Prostate gland (tissue), 2 donors: ENCODE measurements around the gene HECW1. TPM values are rescaled to one million over a fixed set of nuclear protein-coding genes. Genes with fewer than 3 reads are reported as not detected.

Source experiments
- DNase-seq: peaks from one replicate; pipeline ENCODE4 v3.0.0-alpha.2; 2019; ENCODE audit warnings: low spot score
- H3K27ac ChIP-seq, 2 donors: fragments of 200-600 bp; sonication (generic); 2 replicates each; pipeline ENCODE4 v1.5.1; 2017 to 2019
- H3K27me3 ChIP-seq: fragments of 200-600 bp; sonication (generic); replicated peaks from 2 replicates; pipeline ENCODE4 v1.5.1; 2019; ENCODE audit not compliant: insufficient read depth
- H3K36me3 ChIP-seq, 2 donors: fragments of 200-600 bp; sonication (generic); 1 replicate in 1 of 2; 2 replicates in 1 of 2; pipeline versions ENCODE4 v1.5.1 to v1.8.1; 2017 to 2019
- H3K4me1 ChIP-seq: fragments of 200-600 bp; sonication (generic); replicated peaks from 2 replicates; pipeline ENCODE4 v1.5.1; 2019
- H3K4me3 ChIP-seq, 2 donors: fragments of 200-600 bp; sonication (generic); 2 replicates each; pipeline ENCODE4 v1.5.1; 2017 to 2019
- H3K9me3 ChIP-seq: fragments of 200-600 bp; sonication (generic); 2 replicates; pipeline ENCODE4 v1.5.1; 2017
- POLR2A ChIP-seq: fragments of 450-650 bp; IDR thresholded peaks from one replicate; pipeline ENCODE4 v1.6.1; 2016; ENCODE audit warnings: antibody characterized with exemption, mild to moderate bottlenecking
- POLR2AphosphoS5 ChIP-seq: sonication (generic); formaldehyde crosslinking; IDR thresholded peaks from one replicate; pipeline ENCODE4 v1.6.1; 2017; ENCODE audit warnings: antibody characterized with exemption
- WGBS: methylation state at CpG from one replicate; pipeline ENCODE4 v1.1.5; 2018; 5-methylcytosine and 5-hydroxymethylcytosine counted together
- intact Hi-C: fragments of 100-400 bp; cut with DNase I; formaldehyde crosslinking; loops from one replicate; pipeline ENCODE4 v1.14.2; 2022
- total RNA-seq, 2 donors: library from RNA; depleted of rRNA; stranded (reverse); fragments of >200 nt; gene quantifications; one replicate each; pipeline ENCODE4 v1.1.0, GENCODE V29; 2016
- TF ChIP-seq, protein P1 (sequence below), 4 experiments: fragments of 200-600 bp in 2 of 4; fragments of 450-650 bp in 2 of 4; sonication (generic) in 2 of 4; IDR thresholded peaks; 1 replicate in 3 of 4; 2 replicates in 1 of 4; pipeline ENCODE4 v1.5.1; 2016 to 2019; ENCODE audit warnings: antibody characterized with exemption in 4 of 4, mild to moderate bottlenecking in 2 of 4, moderate library complexity in 2 of 4

HECW1 gene
- total RNA-seq, 2 donors from 2014 or later = 1.4 to 10.3 TPM

DNA sequence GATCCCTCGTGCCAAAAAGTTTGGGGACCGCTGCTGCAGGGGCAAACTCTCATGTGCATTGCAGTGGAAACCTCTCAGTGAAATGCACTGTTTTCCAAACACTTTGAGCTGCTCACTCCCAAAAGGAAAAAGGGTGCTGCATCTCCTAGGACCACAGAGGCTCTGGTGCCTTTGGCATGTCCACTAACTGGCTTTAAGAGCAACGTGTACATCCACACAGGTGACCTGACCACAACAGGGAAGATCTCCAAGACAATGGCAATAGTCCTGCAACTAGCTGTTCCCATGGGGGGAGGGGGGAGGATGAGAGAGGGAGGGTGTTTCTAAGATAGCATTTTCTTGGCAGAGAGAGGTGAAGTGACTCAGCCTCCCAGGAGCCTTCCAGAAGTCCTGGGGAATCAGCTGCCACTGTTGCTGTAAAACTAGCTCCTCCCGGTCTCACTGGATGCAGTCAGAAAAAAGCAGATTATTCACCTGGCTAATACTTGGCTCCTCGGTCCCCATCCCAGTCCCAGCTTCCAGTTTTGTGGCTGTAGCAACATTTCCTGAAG lies 181.7 kb downstream of the HECW1 start:
- Histone ChIP-seq H3K4me1 (no peaks in the 10 kb centered on the region), H3K4me3 (no peak overlapping the region), H3K27me3 (no peaks in the 10 kb centered on the region), H3K9me3 (no peaks in the 10 kb centered on the region), H3K36me3 (no peaks in the 10 kb centered on the region), H3K27ac (peak overlapping the region in 1 of 2 donors; percentile 32)
- TF ChIP-seq POLR2AphosphoS5 = peak; percentile 72
- no peak for TF ChIP-seq POLR2A
- intact Hi-C loops = no loop called here
- 29% methylated on average over 5 of the region's 5 CpGs for WGBS
- DNase-seq = peak; percentile 72

DNA sequence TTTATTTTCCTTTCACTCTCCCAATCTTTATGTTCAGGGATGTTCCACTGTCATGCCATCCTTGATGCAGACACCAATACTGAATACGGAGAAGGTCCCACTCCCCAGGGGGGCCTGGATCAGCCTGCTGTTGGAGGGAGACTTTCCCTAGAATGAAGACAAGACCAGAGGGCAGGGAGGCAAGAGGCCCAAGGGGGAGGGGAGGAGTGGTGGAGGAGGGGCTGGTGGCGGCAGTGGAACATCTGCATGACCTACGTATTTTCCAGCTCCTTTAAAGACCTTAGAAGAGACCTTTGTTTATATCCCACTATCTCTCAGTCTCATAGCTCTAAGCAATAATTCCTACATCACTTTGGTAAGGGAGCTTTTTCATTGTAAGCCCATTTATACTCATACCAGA lies 183.0 kb downstream of the HECW1 start:
- intact Hi-C loops = no loop called here
- Histone ChIP-seq H3K9me3 (no peaks in the 10 kb centered on the region), H3K27ac (no peak overlapping the region), H3K36me3 (no peaks in the 10 kb centered on the region), H3K4me1 (no peaks in the 10 kb centered on the region), H3K4me3 (no peak overlapping the region), H3K27me3 (no peaks in the 10 kb centered on the region)
- 69% methylated on average over 3 of the region's 3 CpGs for WGBS
- no peak for DNase-seq
- TF ChIP-seq, protein P1, sequence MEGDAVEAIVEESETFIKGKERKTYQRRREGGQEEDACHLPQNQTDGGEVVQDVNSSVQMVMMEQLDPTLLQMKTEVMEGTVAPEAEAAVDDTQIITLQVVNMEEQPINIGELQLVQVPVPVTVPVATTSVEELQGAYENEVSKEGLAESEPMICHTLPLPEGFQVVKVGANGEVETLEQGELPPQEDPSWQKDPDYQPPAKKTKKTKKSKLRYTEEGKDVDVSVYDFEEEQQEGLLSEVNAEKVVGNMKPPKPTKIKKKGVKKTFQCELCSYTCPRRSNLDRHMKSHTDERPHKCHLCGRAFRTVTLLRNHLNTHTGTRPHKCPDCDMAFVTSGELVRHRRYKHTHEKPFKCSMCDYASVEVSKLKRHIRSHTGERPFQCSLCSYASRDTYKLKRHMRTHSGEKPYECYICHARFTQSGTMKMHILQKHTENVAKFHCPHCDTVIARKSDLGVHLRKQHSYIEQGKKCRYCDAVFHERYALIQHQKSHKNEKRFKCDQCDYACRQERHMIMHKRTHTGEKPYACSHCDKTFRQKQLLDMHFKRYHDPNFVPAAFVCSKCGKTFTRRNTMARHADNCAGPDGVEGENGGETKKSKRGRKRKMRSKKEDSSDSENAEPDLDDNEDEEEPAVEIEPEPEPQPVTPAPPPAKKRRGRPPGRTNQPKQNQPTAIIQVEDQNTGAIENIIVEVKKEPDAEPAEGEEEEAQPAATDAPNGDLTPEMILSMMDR (IDR thresholded peaks at IDR 0.05) = no peak
- TF ChIP-seq POLR2AphosphoS5 (no peak), POLR2A (no peak)

DNA sequence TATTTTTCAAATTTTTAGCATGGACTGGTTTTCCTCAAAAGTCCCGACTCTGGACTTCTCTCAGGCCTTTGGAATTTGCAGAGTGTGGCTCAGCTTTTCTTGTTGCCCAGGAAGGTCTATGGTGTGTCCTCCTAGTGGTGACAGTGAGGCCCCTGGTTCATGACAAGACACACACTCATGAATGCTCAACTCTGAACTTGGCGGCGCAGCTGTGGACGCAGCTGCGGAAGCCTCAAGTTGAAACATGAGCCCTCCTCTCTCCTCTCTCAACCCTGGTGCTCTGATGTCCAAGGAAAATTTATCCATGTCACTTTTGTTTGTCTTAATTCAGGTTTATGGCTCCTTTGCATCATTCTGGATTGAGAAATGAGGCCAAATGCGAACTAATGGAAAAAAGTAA lies 183.9 kb downstream of the HECW1 start:
- H3K4me1 ChIP-seq = no peaks in the 10 kb centered on the region
- H3K27ac ChIP-seq = no peak overlapping the region
- no peaks in the 10 kb centered on the region for H3K36me3 ChIP-seq
- DNase-seq = no peak
- intact Hi-C loops = no loop called here
- no peaks in the 10 kb centered on the region for H3K27me3 ChIP-seq
- TF ChIP-seq POLR2A (no peak), POLR2AphosphoS5 (no peak)
- TF ChIP-seq, protein P1 (IDR thresholded peaks at IDR 0.05) = no peak
- WGBS = 52% methylated on average over 6 of the region's 6 CpGs
- H3K9me3 ChIP-seq = no peaks in the 10 kb centered on the region
- no peak overlapping the region for H3K4me3 ChIP-seq

DNA sequence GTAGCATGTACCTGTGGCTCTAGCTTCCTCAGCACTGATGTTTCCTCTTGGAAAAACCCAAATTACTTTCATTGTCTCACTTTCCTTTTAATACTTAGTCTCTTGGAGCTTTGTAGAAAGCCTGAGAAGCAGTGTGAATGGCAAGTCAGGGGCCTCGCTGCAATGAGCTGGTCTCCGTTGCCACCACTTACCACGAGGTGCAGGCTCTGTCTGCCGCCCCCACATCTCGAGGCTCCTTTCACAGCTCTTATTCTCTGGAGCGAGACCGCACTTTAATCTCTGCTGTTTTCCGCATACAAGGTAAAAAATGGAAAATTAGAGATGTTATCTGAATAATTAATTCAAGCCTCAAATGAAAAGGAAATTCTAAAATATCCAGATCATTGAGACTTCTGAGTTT lies 186.2 kb downstream of the HECW1 start:
- H3K4me3 ChIP-seq = no peak overlapping the region
- TF ChIP-seq POLR2AphosphoS5 (no peak), POLR2A (no peak)
- TF ChIP-seq, protein P1 (IDR thresholded peaks at IDR 0.05) = no peak
- no peaks in the 10 kb centered on the region for H3K27me3 ChIP-seq
- WGBS = 94% methylated on average over 8 of the region's 8 CpGs
- no peaks in the 10 kb centered on the region for H3K36me3 ChIP-seq
- H3K27ac ChIP-seq = no peak overlapping the region
- DNase-seq = no peak
- intact Hi-C loops = no loop called here
- no peaks in the 10 kb centered on the region for H3K4me1 ChIP-seq
- no peaks in the 10 kb centered on the region for H3K9me3 ChIP-seq

DNA sequence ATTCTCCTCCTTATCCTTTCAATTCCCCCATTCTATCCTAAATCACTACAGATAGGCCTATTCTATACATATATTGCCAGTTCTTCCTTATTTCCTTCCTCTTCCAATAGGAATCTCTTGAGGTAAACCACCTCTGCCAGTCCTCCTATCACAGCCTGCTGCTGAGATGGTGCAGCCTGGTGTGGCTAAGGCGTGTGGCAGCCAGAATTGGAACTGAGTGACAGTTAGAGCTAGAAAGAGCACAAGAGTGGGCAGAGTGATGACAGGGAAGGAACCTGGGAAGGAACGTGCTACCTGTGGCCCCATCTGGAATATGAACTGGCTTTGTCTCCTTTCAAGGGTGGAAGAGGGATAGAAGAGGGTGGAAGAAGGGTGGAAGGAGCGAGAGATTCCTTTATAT lies 187.7 kb downstream of the HECW1 start:
- no peaks in the 10 kb centered on the region for H3K9me3 ChIP-seq
- 91% methylated on average over 3 of the region's 3 CpGs for WGBS
- no peaks in the 10 kb centered on the region for H3K36me3 ChIP-seq
- TF ChIP-seq POLR2AphosphoS5 = no peak
- TF ChIP-seq, protein P1 (IDR thresholded peaks at IDR 0.05) = no peak
- TF ChIP-seq POLR2A = no peak
- DNase-seq = no peak
- no peak overlapping the region for H3K27ac ChIP-seq
- no peaks in the 10 kb centered on the region for H3K4me1 ChIP-seq
- H3K4me3 ChIP-seq = no peak overlapping the region
- no peaks in the 10 kb centered on the region for H3K27me3 ChIP-seq
- intact Hi-C loops = no loop called here
